ENCODE results near the gene HSCB. TPM values are rescaled to one million over a fixed set of nuclear protein-coding genes. Genes with fewer than 3 reads are reported as not detected.

The HSCB gene
- total RNA-seq, 1 experiment from 2014 or later = 21.2 TPM

GRCh38 chr22:28783786-28784671 lies 42.2 kb downstream of the HSCB start:
- Histone ChIP-seq H3K23ac (ENCODE audit: insufficient read length, low read depth, low read length) (no peak overlapping the region), H3K14ac (ENCODE audit: insufficient read depth, low read length) (no peak overlapping the region), H3K79me1 (ENCODE audit: insufficient read depth, low read depth, low read length, poor library complexity, severe bottlenecking) (peaks cover 9% of the 10 kb centered on the region), H2AFZ (ENCODE audit: low read length) (no peak overlapping the region), H4K20me1 (ENCODE audit: control insufficient read depth, insufficient read depth, insufficient read length) (no peaks in the 10 kb centered on the region), H4K5ac (ENCODE audit: insufficient read length, low read depth, low read length) (no peak overlapping the region), H2AK5ac (ENCODE audit: insufficient read length, low read length) (no peak overlapping the region), H4K8ac (replicated peaks; ENCODE audit: insufficient read length, low read depth, low read length) (no peak overlapping the region), H3K18ac (ENCODE audit: insufficient read length, low read depth, low read length) (no peak overlapping the region), H3K4me1 (ENCODE audit: insufficient read depth, low read length) (no peaks in the 10 kb centered on the region), H3K56ac (ENCODE audit: insufficient read length, low read depth, low read length) (no peak overlapping the region), H3K27ac (ENCODE audit: insufficient read length, low read depth, low read length) (no peak overlapping the region), H3K9ac (ENCODE audit: extremely low read depth, insufficient read length, low read length) (no peak overlapping the region), H4K91ac (ENCODE audit: insufficient read length, low read depth, low read length) (no peak overlapping the region), H3K9me3 (ENCODE audit: control insufficient read depth, low read depth, low read length) (no peaks in the 10 kb centered on the region), H2BK20ac (ENCODE audit: low read depth, low read length, poor library complexity, severe bottlenecking) (no peak overlapping the region), H2BK5ac (ENCODE audit: insufficient read length, low read length) (no peak overlapping the region), H2BK15ac (ENCODE audit: low read depth, low read length) (no peak overlapping the region), H2BK120ac (ENCODE audit: low read depth, low read length, poor library complexity, severe bottlenecking) (no peak overlapping the region), H3K4me2 (ENCODE audit: insufficient read depth, insufficient read length, low read length) (no peak overlapping the region), H3T11ph (ENCODE audit: low read length) (no peak overlapping the region), H3K27me3 (ENCODE audit: insufficient read depth, low read length) (no peaks in the 10 kb centered on the region), H3K23me2 (ENCODE audit: insufficient read length, low read depth, low read length, poor library complexity, severe bottlenecking) (no peaks in the 10 kb centered on the region), H2BK12ac (ENCODE audit: insufficient read length, low read depth, low read length) (no peak overlapping the region), H3K79me2 (ENCODE audit: insufficient read depth, low read length) (no peaks in the 10 kb centered on the region), H3K4ac (ENCODE audit: low read depth, low read length) (no peak overlapping the region)
- WGBS (ENCODE audit: extremely low coverage, insufficient read length, low lambda C conversion rate) = no CpG with 5 or more reads among the region's 4 CpGs
- DNase-seq = no peak
- no peaks in the 10 kb centered on the region for H3K27me3 Mint-ChIP-seq (ENCODE audit: low read depth)
- no peak for TF ChIP-seq CTCF (conservative IDR thresholded peaks at IDR 0.05)
- H3K9me3 Mint-ChIP-seq = no peaks in the 10 kb centered on the region
- H3K27ac Mint-ChIP-seq = no peak overlapping the region
- H3K36me3 Mint-ChIP-seq (ENCODE audit: insufficient read depth in 1 of 3, low read depth in 3 of 3) = peaks cover 34 to 71% (median 69%) of the 10 kb centered on the region in 3 experiments; a peak in 6 of 7 replicates
- no peak overlapping the region for H3K4me3 Mint-ChIP-seq
- no peaks in the 10 kb centered on the region for H3K4me1 Mint-ChIP-seq
